ENCODE measurements around the gene NRP2. TPM values are rescaled to one million over a fixed set of nuclear protein-coding genes. Genes with fewer than 3 reads are reported as not detected.

Gene NRP2
- total RNA-seq, 4 donors from 2014 or later, result 35.9 to 156 (median 114) TPM

DNA sequence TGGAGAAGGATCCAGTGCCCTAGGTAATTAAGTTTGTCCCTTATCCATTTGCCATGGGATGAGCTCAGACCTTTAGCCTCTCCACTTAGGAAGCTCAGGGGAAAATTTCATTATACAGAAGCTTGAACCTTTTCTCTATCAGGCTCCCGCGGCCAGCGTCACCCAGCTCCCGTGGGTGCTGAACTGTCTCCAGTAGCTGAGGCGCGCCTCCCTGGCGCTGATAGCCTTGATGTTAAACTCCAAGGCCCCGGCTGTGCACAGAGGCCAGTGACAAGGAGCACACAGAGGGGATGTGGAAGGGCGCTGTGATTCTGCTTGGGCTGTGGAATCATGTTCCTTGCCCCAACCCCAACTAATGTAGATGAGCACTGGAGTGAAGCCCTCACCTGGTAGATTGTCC lies 50.8 kb downstream of the NRP2 start:
- intact Hi-C loops (cut with DNase I; ENCODE audit: low total_unique reads), result no loop called here
- Histone ChIP-seq H3K36me3 (no peaks in the 10 kb centered on the region), H3K27ac (peak overlapping the region; percentile 82 to 91), H3K27me3 (no peaks in the 10 kb centered on the region), H3K4me1 (peaks cover 3 to 4% of the 10 kb centered on the region in 2 donors), H3K4me3 (no peak overlapping the region), H3K9me3 (no peaks in the 10 kb centered on the region)
- TF ChIP-seq POLR2A (IDR thresholded peaks at IDR 0.05), result no peak
- TF ChIP-seq, protein P1, sequence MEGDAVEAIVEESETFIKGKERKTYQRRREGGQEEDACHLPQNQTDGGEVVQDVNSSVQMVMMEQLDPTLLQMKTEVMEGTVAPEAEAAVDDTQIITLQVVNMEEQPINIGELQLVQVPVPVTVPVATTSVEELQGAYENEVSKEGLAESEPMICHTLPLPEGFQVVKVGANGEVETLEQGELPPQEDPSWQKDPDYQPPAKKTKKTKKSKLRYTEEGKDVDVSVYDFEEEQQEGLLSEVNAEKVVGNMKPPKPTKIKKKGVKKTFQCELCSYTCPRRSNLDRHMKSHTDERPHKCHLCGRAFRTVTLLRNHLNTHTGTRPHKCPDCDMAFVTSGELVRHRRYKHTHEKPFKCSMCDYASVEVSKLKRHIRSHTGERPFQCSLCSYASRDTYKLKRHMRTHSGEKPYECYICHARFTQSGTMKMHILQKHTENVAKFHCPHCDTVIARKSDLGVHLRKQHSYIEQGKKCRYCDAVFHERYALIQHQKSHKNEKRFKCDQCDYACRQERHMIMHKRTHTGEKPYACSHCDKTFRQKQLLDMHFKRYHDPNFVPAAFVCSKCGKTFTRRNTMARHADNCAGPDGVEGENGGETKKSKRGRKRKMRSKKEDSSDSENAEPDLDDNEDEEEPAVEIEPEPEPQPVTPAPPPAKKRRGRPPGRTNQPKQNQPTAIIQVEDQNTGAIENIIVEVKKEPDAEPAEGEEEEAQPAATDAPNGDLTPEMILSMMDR (IDR thresholded peaks at IDR 0.05), result no peak
- DNase-seq, result no peak

DNA sequence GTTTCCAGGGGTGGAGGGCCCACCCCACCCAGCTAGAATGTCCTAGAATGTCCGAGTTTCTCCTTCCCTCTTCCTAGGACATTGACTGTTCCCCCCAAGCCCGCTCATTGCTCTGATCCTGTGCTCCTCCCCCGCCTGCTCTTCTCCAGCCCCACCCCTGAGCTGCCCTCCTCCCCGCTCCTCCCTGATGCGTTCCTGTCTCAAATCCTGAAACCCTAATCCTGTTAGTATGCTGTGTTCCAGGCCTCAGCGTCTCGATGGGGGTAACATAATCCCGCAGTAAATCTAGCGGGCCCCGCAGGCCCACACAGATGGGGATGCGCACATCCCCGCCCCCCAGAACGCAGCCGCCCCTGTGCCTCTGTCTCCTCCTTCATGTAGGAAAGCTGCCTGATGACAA lies 51.3 kb downstream of the NRP2 start:
- Histone ChIP-seq H3K27ac (peak overlapping the region; percentile 82 to 91), H3K4me3 (no peak overlapping the region), H3K27me3 (no peaks in the 10 kb centered on the region), H3K36me3 (no peaks in the 10 kb centered on the region), H3K4me1 (peaks cover 3 to 4% of the 10 kb centered on the region in 2 donors), H3K9me3 (no peaks in the 10 kb centered on the region)
- intact Hi-C loops (cut with DNase I; ENCODE audit: low total_unique reads), result no loop called here
- TF ChIP-seq, protein P1 (IDR thresholded peaks at IDR 0.05), result no peak
- TF ChIP-seq POLR2A (IDR thresholded peaks at IDR 0.05), result no peak
- peak; percentile 63 to 77 for DNase-seq

DNA sequence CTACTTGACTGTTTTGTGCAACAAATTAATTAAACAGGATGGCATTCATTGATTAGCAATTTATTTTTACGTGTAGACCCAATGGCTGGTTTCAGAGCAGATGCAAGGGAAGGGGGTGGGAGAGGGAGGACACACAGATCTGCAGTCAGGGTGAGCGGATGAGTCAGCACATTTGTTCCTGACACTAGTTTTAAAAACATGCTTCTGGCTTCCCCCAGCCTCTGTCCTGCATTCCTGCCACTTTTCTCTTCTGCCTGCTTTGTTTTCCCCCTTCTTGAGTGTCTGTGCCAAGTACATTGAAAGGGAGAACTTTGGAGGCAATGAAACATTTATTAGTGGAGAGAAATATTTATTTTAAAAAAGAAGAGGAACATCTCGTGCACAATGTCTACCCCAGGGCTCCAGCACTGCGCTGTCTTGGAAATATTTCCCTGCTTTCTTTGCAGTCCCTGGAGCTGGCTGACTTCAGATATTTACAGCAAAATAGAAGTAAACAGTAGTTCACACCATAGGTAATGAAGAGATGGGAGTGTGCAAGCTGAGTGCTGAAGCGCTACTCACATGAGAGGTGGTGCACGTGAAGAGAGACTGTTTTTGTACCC lies 52.2 kb downstream of the NRP2 start:
- TF ChIP-seq, protein P1 (IDR thresholded peaks at IDR 0.05), result no peak
- TF ChIP-seq POLR2A (IDR thresholded peaks at IDR 0.05), result no peak
- DNase-seq, result peak in 1 of 2 donors; percentile 77
- H3K27me3 ChIP-seq, result no peaks in the 10 kb centered on the region
- H3K9me3 ChIP-seq, result no peaks in the 10 kb centered on the region
- no peak overlapping the region for H3K4me3 ChIP-seq
- H3K4me1 ChIP-seq, result peaks cover 3 to 4% of the 10 kb centered on the region in 2 donors
- intact Hi-C loops (cut with DNase I; ENCODE audit: low total_unique reads), result no loop called here
- H3K36me3 ChIP-seq, result no peaks in the 10 kb centered on the region
- peak overlapping the region; percentile 82 to 91 for H3K27ac ChIP-seq

DNA sequence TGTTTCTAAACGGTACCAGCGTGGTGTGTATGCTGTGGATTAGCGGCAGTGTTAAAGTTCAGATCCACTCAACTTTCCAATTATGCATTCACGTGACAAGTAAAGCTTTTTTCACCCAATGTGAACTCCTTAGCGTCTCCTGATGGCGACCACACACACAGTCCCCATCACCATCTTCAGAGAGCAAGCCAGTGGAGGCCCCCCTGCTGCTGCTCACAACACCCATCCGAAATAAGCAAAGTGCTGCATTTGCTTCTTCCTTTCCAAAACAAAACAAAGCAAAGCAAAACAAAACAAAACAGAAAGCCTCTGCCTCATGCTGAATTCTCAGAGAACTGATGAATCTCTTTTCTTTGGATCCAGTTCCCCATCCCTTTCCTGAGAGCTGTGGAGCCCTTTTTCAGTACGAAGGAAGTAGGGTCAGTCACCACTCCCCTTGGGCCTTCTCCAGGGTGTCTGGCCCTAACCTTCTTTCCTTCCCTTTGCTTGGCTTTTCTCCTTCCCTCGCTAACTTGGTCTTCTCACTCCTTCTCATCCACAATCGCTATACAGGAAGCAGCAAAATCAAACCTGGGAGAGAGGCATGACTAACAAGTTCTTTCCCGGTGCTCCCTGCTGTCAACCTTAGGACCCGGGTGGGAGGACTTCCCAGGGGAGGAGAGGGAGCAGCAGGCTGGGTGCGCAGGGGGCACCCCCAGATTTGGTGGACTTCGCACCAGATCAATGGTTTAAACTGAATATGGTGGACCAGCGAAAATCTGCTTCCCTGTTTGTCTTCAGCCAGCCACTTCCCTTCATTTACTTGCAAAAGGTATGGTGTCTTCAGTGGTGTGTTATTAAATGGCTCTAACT lies 56.0 kb downstream of the NRP2 start:
- Histone ChIP-seq H3K4me3 (no peak overlapping the region), H3K9me3 (no peaks in the 10 kb centered on the region), H3K27ac (peak overlapping the region in 1 of 2 donors; percentile 34), H3K36me3 (no peaks in the 10 kb centered on the region), H3K4me1 (no peaks in the 10 kb centered on the region), H3K27me3 (no peaks in the 10 kb centered on the region)
- no peak for TF ChIP-seq POLR2A (IDR thresholded peaks at IDR 0.05)
- TF ChIP-seq, protein P1 (IDR thresholded peaks at IDR 0.05), result no peak
- DNase-seq, result no peak
- intact Hi-C loops (cut with DNase I; ENCODE audit: low total_unique reads), result no loop called here

DNA sequence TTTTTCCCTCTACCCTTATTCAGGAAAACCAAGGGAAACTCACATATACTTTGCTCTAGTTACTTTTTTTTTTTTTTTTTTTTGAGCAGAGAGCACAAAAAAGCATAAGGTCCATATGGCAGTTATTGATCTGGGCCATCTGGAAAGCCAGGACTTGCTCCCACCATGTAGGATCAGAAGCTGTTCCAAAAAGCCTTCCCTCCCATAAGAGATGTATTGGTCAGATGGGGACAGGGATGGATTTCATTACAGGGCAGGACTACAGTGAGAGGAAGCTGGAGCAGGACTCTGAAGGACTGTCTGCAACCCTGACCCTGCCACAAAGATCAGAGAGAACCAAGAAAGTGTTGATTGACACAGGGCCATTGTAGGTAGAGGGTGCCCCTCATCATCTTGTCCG lies 57.3 kb downstream of the NRP2 start:
- H3K36me3 ChIP-seq, result no peaks in the 10 kb centered on the region
- no peak overlapping the region for H3K27ac ChIP-seq
- H3K4me3 ChIP-seq, result no peak overlapping the region
- DNase-seq, result no peak
- no peaks in the 10 kb centered on the region for H3K9me3 ChIP-seq
- intact Hi-C loops (cut with DNase I; ENCODE audit: low total_unique reads), result no loop called here
- TF ChIP-seq, protein P1 (IDR thresholded peaks at IDR 0.05), result no peak
- no peak for TF ChIP-seq POLR2A (IDR thresholded peaks at IDR 0.05)
- H3K27me3 ChIP-seq, result no peaks in the 10 kb centered on the region
- no peaks in the 10 kb centered on the region for H3K4me1 ChIP-seq
